ACC112 (cell line): Measurements from ENCODE around the gene ELP4.
A peak's percentile ranks its signal among the peaks of the same experiment; 100 is the strongest.

Source experiments
- H2AFZ ChIP-seq: fragments of 200-600 bp; sonication (generic); one replicate; pipeline ENCODE4 v1.6.0; 2017; ENCODE audit warnings: antibody characterized with exemption, low read length; ENCODE audit not compliant: unreplicated experiment
- H3K27ac ChIP-seq: fragments of 200-600 bp; sonication (generic); 2 replicates; pipeline ENCODE4 v1.5.1; 2014; ENCODE audit warnings: low read depth, mild to moderate bottlenecking, antibody characterized with exemption, low read length, moderate library complexity
- H3K27me3 ChIP-seq: fragments of 200-600 bp; sonication (generic); 2 replicates; pipeline ENCODE4 v1.6.1; 2014; ENCODE audit warnings: mild to moderate bottlenecking, antibody characterized with exemption, low read length, moderate library complexity, mixed read lengths; ENCODE audit not compliant: insufficient read depth
- H3K36me3 ChIP-seq: fragments of 200-600 bp; sonication (generic); 2 replicates; pipeline ENCODE4 v1.6.1; 2016; ENCODE audit warnings: mild to moderate bottlenecking, antibody characterized with exemption, low read length, moderate library complexity, mixed read lengths; ENCODE audit not compliant: insufficient read depth
- H3K4me1 ChIP-seq: fragments of 200-600 bp; sonication (generic); one replicate; pipeline ENCODE4 v1.6.1; 2016; ENCODE audit warnings: low read length, mixed read lengths; ENCODE audit not compliant: insufficient read depth, unreplicated experiment, control insufficient read depth
- H3K4me3 ChIP-seq: fragments of 200-600 bp; sonication (generic); 2 replicates; pipeline ENCODE4 v1.5.1; 2014; ENCODE audit warnings: mild to moderate bottlenecking, low read depth, low read length
- H3K79me2 ChIP-seq: fragments of 200-600 bp; sonication (generic); one replicate; pipeline ENCODE4 v1.6.0; 2016; ENCODE audit warnings: low read length; ENCODE audit not compliant: control insufficient read depth, unreplicated experiment, insufficient read depth

The ELP4 gene

DNA sequence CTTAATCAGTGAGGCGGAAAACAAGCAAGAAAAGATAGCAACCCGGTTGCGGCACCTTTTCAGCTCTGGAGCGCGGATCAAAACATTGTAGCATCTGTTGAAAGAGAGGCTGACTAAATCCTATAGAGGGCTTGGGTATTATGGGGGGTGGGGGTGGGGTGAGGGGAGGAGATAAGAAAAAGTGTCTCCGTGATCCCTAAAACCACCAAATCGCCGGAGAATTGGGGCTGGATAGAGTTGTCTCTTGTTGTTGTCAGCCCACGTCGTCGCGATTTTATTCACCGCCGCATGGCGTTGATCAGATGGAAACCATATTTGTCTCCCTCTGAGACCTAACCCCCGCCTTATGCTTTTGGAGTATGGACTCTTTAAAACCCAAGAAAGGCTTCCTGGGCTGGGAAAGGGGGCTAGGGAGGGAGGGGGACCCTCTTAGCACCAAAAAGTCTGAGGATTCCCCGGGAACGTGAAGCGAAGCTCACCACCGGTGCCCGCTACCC lies 288.5 kb downstream of the ELP4 start:
- H3K4me3 ChIP-seq = peak overlapping the region; percentile 66
- H3K79me2 ChIP-seq = no peaks in the 10 kb centered on the region
- peak overlapping the region; percentile 83 for H2AFZ ChIP-seq
- peaks cover 79% of the 10 kb centered on the region for H3K27me3 ChIP-seq
- H3K36me3 ChIP-seq = no peaks in the 10 kb centered on the region
- H3K4me1 ChIP-seq = peaks cover 5% of the 10 kb centered on the region
- no peak overlapping the region for H3K27ac ChIP-seq

DNA sequence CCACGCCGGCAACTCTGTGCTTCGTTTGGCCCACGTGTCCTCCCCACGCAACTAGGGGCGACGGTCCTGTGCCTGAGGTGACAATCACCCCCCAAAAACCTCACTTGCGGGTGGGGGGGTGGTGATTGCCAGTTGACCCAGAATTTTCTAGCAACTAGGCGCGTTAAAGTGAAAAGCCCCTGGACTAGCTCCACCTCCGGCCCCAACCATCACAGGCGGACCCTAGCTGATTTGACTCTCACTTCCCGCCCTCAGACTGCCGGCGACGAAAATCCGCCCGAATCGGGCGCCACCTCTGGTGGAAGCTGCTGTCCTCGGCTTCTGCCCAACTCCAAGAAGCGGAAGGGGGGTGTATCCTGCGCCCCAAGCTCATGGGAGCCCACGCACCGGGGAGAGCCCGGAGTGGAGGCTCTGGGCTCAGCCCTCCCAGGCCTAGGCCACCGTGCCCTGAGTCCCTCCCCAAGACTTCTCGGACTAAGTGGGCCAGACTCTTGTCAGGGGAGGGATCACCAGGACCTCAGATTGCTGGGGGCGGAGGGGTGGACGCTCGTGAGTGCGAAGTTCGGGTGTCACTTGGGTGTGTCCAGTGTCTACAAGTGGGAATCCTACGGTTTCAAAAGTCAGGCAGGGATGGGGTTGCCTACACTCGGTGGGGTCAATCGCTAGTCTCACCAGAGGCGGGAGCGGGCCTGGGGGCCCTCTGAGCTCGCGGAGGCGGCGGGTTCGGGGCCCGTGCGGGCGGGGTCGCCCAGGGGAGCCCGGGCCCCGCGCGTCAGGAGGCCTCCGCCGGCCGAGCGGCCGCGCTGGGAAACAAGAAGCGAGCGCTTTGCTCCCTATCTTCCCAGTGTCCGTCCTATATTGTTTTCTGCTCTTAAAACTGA lies 289.2 kb downstream of the ELP4 start:
- H3K4me1 ChIP-seq = peaks cover 5% of the 10 kb centered on the region
- H3K4me3 ChIP-seq = peak overlapping the region; percentile 66
- H2AFZ ChIP-seq = peak overlapping the region; percentile 83
- no peaks in the 10 kb centered on the region for H3K79me2 ChIP-seq
- no peaks in the 10 kb centered on the region for H3K36me3 ChIP-seq
- no peak overlapping the region for H3K27ac ChIP-seq
- peaks cover 86% of the 10 kb centered on the region for H3K27me3 ChIP-seq

DNA sequence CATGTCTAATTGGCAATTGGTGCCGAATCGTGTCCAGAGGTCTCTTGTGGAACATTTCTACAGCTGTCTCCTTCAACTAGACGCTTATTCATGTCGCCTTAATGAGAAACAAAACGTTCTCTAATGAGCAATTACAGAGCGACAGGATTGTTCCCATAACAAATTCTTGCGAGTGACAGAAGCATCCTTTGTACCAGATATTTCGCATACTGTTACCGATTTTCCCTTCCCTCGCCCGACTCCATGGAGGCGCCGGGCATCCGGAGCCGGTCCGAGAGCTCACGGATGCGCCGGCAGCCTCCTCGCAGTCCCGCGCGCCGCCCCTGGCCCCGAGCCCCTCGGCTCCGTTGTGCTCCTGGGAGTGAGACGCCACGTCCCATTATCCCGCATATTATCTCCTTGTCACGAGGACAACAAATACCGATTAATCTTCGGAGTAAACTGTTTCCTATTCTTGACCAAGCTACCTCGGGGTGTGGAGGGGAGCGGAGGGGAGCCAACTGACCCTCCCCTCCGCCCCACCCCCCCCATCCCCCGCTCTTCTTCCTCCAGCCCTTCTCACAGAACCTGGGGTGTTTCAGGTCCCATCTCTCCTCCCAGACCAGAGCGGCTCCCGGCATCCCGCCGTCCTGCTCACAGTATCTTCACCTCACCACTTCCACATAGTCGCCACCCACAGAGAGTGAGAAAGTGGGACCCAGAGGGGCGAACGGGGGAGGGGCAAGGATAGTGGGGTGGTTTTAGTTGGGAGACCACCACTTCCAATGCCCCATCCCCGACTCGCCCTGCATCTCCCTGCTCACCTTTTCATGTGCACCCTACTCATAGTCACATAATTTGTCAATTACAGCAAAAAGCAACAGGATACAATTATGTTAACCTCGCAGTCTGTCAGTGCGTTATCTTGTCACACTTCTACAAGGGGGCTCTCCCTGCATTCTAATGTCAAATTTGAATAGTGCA lies 290.1 kb downstream of the ELP4 start:
- Histone ChIP-seq H3K27me3 (peaks cover 95% of the 10 kb centered on the region), H3K4me3 (peak overlapping the region; percentile 66), H3K36me3 (no peaks in the 10 kb centered on the region), H2AFZ (no peak overlapping the region), H3K79me2 (no peaks in the 10 kb centered on the region), H3K27ac (no peak overlapping the region), H3K4me1 (peaks cover 5% of the 10 kb centered on the region)

DNA sequence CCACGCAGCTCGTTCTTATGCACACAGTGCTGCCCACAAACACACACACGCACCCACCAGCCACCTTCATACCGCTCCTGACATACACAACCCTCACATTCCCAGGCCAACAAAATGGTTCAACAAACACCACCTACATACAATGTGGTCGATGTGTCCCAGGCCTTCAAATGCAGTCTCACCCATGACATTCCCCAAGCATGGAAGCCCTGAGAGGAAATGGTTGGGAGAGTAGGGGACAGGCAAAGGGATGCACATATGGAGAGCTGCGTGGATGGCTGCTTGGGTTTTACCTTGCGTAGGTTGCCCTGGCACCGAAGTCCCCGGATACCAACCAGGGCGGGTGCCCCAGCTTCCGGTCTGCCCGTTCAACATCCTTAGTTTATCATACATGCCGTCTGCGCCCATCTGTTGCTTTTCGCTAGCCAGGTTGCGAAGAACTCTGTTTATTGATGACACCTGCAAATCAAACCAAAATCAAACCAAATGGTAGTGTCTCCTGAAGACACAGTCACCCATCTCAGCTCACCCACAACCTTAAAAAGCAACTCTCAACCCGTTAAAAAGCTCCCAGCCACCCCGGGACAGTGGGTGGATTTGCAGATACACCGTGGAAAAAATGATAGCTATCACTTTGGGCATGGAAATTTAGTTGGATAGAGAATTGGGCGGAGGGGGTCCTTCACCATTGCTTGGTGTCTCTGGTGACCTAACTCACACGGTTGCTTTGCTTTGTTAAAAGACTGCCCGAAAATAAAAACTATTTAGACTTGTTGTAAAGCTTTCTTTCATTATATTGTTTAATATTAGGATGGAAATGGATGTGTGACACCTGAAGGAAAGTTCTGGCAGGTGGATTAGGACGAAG lies 291.1 kb downstream of the ELP4 start:
- H3K36me3 ChIP-seq = no peaks in the 10 kb centered on the region
- no peak overlapping the region for H3K27ac ChIP-seq
- peaks cover 5% of the 10 kb centered on the region for H3K4me1 ChIP-seq
- H2AFZ ChIP-seq = no peak overlapping the region
- H3K79me2 ChIP-seq = no peaks in the 10 kb centered on the region
- H3K4me3 ChIP-seq = no peak overlapping the region
- H3K27me3 ChIP-seq = peaks cover 98% of the 10 kb centered on the region

DNA sequence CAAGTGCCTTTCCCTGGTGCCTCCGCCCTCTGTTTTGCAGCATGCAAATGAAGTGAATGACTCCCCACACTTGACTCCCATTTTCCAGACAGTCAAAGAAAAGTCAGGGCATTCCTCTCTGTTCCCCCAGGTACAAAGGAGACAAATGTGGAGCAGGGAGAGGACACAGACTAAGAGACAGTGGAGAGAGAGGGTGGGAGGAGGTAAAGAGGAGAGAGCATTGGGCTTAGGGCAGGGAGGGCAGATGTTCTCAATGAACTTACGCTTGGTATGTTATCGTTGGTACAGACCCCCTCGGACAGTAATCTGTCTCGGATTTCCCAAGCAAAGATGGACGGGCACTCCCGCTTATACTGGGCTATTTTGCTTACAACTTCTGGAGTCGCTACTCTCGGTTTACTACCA lies 291.7 kb downstream of the ELP4 start:
- H3K27ac ChIP-seq = no peak overlapping the region
- no peak overlapping the region for H2AFZ ChIP-seq
- H3K4me1 ChIP-seq = peaks cover 5% of the 10 kb centered on the region
- H3K36me3 ChIP-seq = no peaks in the 10 kb centered on the region
- H3K4me3 ChIP-seq = no peak overlapping the region
- no peaks in the 10 kb centered on the region for H3K79me2 ChIP-seq
- H3K27me3 ChIP-seq = peaks cover 98% of the 10 kb centered on the region

DNA sequence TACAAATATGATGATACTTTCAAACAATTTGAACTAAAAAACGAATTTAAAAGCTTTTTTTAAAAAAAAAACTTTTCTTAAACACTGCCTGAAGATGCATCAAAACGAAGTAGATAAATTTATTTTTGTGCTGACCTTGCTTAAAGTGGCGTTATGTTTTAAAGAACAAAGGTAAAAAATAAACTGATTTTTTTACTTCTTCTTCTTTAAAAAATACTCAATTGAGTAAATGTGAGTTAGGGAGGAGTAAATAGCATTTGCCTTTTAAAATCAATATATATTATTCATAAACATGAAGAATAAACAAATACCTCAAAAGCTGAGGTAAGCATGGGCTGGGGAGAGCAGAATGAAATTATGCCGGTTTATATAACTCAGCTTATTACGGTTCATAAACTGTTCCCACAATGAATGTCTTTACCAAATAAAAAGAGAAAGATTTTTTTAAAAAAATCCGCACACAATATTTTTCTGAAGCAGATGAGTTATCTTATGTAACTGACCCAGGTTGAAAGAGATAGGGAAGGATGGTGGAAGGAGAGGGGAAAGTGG lies 292.5 kb downstream of the ELP4 start:
- no peak overlapping the region for H3K4me3 ChIP-seq
- H2AFZ ChIP-seq = no peak overlapping the region
- no peaks in the 10 kb centered on the region for H3K79me2 ChIP-seq
- H3K36me3 ChIP-seq = no peaks in the 10 kb centered on the region
- H3K27me3 ChIP-seq = peaks cover 98% of the 10 kb centered on the region
- H3K27ac ChIP-seq = no peak overlapping the region
- peaks cover 5% of the 10 kb centered on the region for H3K4me1 ChIP-seq

DNA sequence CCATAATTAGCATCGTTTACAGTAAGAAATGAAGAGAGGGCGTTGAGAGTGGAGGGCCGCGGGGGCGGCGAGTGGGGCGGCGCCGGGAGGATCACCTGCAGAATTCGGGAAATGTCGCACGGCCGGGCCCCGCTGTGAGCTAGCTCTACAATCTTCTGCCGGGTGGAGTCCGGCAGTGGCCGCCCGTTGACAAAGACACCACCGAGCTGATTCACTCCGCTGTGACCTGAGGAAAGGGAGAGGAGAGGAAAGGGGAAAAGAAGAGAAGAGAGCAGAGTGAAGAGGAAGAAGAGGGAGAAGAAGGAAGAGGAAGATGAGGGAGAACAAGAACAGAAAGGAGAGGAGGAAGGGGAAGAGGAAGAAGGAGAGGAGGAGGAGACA lies 293.0 kb downstream of the ELP4 start:
- H3K27me3 ChIP-seq = peaks cover 98% of the 10 kb centered on the region
- H2AFZ ChIP-seq = no peak overlapping the region
- H3K4me3 ChIP-seq = no peak overlapping the region
- no peak overlapping the region for H3K27ac ChIP-seq
- peaks cover 5% of the 10 kb centered on the region for H3K4me1 ChIP-seq
- no peaks in the 10 kb centered on the region for H3K79me2 ChIP-seq
- no peaks in the 10 kb centered on the region for H3K36me3 ChIP-seq

DNA sequence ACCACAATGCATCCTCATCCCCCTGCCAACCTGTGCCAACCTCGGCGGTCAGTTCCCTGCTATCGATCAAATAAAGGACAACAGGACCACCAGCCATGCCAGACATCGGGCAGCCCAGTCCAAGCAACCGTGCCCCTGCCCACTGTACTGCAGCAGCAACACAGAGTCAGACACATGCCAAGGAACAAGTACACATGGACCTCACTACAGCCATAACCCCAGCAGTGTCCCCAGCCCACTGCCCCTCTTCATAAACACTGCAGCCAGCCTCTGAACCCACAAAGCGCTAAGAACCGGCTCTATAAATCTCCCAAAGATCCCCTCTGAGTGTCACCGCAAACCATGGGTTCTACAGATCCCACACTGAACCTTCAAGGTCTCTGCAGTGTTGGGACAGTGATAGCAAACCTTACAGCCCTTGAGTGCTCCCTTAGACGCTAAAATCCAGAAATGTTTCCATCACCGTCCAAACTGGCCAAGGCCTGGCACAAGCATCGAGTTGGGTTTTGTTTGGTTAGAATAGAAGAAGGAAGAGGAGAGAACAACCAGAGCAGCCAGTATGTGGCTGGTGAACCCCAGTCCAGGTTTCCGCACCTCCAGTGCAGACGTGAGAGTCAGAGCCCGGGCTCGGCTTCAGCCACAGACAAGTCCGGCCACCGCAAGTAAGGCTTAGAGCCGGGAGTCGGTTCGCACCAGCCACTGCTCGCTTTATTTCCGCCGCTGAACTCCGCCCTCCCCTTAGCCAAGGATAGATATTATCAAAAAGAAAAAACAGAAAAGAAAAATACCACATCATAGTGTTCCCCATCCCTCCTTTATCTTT lies 293.6 kb downstream of the ELP4 start:
- no peaks in the 10 kb centered on the region for H3K36me3 ChIP-seq
- peaks cover 5% of the 10 kb centered on the region for H3K4me1 ChIP-seq
- no peaks in the 10 kb centered on the region for H3K79me2 ChIP-seq
- no peak overlapping the region for H2AFZ ChIP-seq
- H3K27ac ChIP-seq = no peak overlapping the region
- no peak overlapping the region for H3K4me3 ChIP-seq
- H3K27me3 ChIP-seq = peaks cover 100% of the 10 kb centered on the region

DNA sequence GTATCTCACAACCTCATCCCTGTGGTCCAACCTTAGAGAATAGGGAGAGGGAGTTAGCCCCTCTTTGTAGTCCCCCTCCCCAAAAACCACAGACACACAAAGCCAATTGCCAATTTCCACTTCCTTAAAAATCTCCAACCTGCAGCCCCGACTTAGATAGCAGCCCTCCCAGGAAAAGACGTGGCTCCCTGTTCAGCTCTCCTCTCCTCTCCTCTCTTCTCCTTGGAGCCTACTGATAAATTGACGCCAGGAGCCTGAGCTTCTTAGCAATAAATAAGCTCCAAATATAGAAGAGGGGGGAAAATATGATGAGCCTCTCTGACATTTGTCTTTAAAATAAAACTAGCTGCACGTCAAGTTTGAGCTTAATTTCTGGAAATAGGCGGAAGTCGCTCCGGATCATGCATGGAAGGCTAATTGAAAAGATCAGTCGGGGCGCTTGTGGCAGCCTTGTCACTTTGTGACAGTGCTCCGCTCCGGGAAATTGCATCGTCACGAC lies 294.3 kb downstream of the ELP4 start:
- H3K36me3 ChIP-seq = no peaks in the 10 kb centered on the region
- H3K27ac ChIP-seq = no peak overlapping the region
- H3K4me1 ChIP-seq = peaks cover 2% of the 10 kb centered on the region
- H3K4me3 ChIP-seq = peak overlapping the region; percentile 48; the same call in 1 of the 2 replicates
- H3K79me2 ChIP-seq = no peaks in the 10 kb centered on the region
- peaks cover 100% of the 10 kb centered on the region for H3K27me3 ChIP-seq
- H2AFZ ChIP-seq = no peak overlapping the region
